ENCODE results near the gene PRAC2.
A peak's percentile ranks its signal among the peaks of the same experiment; 100 is the strongest.

Gene PRAC2

DNA sequence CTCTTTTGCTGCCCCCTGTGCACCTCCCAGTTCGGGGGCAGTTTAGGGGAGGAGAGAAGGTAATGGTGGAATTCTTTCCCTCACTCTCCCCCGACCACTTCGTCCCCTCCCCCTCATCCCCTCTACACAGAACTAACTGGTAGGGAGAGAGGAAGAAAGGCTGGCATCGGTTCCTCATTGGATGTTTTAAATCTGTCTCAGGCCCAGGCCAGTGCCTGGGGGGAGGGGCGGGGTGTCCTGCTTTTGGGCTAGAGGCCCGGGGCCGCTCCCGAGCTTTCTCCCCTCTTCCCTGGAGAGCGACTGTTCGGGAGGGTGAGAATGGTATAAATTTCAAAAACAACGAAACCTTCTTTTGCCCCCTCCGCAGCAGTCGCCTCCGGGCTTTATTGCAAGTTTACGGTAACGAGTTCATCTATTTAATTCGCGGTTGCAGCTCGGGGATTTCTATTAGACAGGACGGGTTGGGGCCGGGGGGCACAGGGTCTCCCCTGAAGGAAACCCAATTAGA lies at the start of gene PRAC2:
PRAC2 (plus strand) TSS at position 271 of the 508 bp plus-strand sequence. CDS start 1,226 bp downstream, outside the sequence.
- H3K27ac ChIP-seq = peak within 1 kb of the TSS; percentile 100
- no peak for TF ChIP-seq CTCF (conservative IDR thresholded peaks at IDR 0.05)

DNA sequence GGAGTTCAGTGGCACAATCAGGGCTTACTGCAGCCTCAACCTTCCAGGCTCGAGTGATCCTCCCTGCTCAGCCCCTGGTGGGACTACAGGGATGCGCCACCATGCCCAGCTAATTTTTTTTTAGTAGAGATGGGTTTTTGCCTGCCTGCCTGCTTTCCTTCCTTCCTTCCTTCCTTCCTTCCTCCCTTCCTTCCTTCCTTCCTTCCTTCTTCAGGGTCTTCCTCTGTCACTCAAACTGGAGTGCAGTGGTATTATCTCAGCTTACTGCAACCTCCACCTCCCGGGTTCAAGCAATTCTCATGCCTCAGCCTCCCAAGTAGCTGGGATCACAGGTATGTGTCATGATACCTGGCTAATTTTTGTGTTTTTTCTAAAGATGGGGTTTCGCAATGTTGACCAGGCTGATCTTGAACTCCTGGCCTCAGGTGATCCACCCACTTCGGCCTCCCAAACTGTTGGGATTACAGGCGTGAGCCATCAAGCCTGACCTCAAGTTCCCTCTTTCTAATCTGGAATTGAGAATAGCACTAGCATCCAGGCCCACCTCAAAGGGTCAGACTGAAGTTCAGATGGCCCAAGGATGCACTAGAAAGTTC lies 45.9 kb upstream of the PRAC2 start:
- H3K27ac ChIP-seq = no peak overlapping the region
- no peak for TF ChIP-seq CTCF (conservative IDR thresholded peaks at IDR 0.05)

- no peak overlapping the region; the same call in 1 of the 2 replicates for H3K27ac ChIP-seq
- TF ChIP-seq CTCF (conservative IDR thresholded peaks at IDR 0.05) = peak; percentile 98
Measured at GRCh38 chr17:48678141-48678971, 44.6 kb upstream of the PRAC2 start.

- no peak for TF ChIP-seq CTCF (conservative IDR thresholded peaks at IDR 0.05)
- H3K27ac ChIP-seq = no peak overlapping the region
Measured at GRCh38 chr17:48679385-48680096, 43.4 kb upstream of the PRAC2 start.

- no peak for TF ChIP-seq CTCF (conservative IDR thresholded peaks at IDR 0.05)
- no peak overlapping the region for H3K27ac ChIP-seq
Measured at GRCh38 chr17:48681609-48682008, 41.4 kb upstream of the PRAC2 start.

DNA sequence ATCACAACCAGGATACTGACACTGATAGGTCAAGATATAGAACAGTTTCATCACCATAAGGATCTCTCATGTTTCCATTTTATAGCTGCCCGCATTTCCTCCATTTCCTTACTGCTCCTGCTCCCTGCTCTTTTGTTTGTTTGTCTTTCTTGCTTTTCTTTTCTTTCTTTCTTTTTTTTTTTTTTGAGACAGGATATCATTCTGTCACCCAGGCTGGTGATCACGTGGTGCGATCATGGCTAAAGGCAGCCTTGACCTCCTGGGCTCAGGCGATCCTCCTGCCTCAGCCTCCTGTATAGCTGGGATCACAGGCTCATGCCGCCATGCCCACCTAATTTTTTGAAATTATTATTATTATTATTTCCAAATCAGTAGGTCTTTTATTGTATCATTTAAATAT lies 32.3 kb upstream of the PRAC2 start:
- no peak for TF ChIP-seq CTCF (conservative IDR thresholded peaks at IDR 0.05)
- H3K27ac ChIP-seq = no peak overlapping the region

DNA sequence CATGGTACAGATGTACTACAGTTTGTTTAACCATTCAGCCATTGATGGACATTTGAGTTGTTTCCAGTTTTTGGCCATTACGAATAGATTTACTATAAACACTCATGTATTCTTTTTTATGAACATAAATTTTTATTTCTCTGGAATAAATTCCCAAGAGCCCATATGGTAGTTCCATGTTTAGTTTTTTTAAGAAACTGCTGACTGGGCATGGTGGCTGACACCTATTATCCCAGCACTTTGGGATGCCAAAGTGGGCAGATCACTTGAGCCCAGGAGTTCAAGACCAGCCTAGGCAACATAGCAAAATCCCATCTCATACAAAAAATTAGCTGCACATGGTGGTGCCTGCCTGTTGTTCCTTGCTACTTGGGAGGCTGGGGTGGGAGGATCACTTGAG lies 30.9 kb upstream of the PRAC2 start:
- no peak overlapping the region for H3K27ac ChIP-seq
- no peak for TF ChIP-seq CTCF (conservative IDR thresholded peaks at IDR 0.05)

Data from VCaP (cell line).